Glomerular endothelial cell (primary cell): Measurements from ENCODE around the gene ZMYND8. TPM values are rescaled to one million over a fixed set of nuclear protein-coding genes. Genes with fewer than 3 reads are reported as not detected.
A peak's percentile ranks its signal among the peaks of the same experiment; 100 is the strongest.
"Not testable (repeated sequence)": the region's sequence is repeated elsewhere in the genome, so short reads cannot be mapped to it uniquely, and the experiment has no call there.

Source experiments
- DNase-seq: peaks from one replicate; pipeline ENCODE4 v3.0.0-alpha.2; 2011; ENCODE audit warnings: low read depth, low spot score; ENCODE audit errors: extremely low read depth
- total RNA-seq: library from RNA; depleted of rRNA; stranded (reverse); fragments of >200 nt; gene quantifications from 2 replicates; pipeline ENCODE4 v1.2.3, GENCODE V29; 2015

The ZMYND8 gene
- total RNA-seq, 1 donor from 2014 or later: 44.0 TPM

GRCh38 chr20:47290666-47291430, 65.7 kb downstream of the ZMYND8 start:
- no peak for DNase-seq

DNA sequence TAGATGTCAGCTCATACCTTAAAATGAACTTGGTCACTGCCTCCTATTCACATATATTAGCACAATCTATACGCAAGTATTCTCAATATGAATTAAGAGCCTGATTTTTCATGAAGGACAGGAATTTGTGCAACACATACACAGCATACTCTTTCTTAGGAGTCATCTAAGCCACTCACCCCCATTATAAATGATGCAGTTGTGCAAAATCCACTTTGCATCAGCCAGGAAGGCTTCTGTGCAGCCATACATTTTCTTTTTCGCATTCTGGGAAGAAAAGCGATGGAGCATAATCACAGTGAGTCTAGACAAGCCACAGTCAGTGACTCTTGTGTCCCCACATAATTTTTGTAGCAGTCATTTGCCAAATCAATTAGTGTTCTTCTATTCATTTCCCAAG, 66.5 kb downstream of the ZMYND8 start:
- no peak for DNase-seq

DNA sequence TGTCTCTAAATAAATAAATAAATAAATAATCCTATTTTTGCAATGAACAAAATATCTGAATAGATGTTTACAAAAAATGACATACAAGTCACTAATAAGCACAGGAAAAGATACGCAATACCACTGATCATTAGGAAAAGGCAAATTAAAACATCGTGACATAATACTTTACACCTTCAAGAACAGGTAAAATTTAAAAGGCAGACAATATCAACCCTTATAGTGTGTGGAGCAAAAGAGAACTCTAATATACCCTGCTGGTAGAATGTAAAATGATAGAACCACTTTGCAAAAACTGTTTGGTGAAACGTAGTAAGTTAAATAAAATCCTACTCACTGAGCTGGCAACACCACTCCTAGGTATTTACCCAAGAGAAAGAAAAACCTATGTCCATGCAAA, 67.4 kb downstream of the ZMYND8 start:
- DNase-seq: no peak

DNA sequence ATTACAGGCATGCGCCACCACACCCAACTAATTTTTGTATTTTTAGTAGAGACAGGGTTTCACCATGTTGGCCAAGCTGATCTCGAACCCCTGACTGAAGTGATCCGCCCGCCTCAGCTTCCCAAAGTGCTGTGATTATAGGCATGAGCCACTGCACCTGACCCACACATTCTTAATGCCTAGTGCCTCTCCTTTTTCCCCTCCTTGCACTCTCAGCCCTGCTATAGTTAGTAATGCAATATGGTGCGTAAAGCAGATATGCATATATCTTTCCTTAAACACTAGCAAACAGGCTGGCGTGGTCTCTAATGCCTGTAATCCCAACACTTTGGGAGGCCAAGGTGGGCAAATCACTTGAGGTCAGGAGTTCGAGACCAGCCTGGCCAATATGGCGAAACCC, 68.0 kb downstream of the ZMYND8 start:
- DNase-seq: not testable (repeated sequence)

DNA sequence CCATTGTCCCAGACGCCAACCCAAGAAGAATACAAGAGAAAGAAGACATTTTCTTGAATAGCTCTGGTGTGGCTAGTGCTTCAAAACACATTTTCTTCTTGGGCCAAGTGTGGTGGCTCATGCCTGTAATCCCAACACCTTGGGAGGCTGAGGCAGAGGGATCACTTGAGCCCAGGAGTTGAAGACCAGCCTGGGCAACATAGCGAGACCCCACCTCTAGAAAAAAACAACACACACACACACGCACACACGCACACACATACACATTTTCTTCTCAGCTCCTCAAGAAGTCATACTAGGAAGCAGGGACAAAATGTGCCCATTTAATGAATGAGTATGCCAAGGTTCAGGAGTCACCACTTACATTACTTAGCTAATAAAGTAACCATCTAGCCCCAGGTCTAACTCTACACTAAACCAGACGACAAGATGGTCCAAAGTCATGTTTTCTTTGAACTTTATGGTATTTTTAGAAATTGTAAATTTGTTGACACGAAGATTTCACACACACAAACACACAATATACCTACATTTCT, 68.8 kb downstream of the ZMYND8 start:
- DNase-seq: no peak

GRCh38 chr20:47286681-47287080, 69.8 kb downstream of the ZMYND8 start:
- DNase-seq: no peak

DNA sequence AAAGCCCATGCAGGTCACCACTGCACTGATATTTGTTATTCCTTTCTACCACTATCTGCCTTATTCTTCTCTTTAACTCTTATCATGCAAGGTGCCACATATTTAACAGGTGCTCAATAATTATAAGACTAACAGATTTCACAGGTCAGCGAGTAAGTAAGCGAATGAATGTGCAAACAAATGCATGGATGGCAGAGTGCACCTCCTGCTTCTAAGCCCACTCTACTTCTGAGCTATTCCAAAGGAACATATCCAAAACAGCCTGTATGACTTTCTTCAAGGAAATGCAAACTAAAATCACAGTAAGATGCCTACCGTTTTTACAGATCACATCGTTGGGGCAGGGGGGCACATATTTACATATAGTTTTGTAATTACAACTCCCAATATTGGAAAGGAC, 71.3 kb downstream of the ZMYND8 start:
- no peak for DNase-seq

DNA sequence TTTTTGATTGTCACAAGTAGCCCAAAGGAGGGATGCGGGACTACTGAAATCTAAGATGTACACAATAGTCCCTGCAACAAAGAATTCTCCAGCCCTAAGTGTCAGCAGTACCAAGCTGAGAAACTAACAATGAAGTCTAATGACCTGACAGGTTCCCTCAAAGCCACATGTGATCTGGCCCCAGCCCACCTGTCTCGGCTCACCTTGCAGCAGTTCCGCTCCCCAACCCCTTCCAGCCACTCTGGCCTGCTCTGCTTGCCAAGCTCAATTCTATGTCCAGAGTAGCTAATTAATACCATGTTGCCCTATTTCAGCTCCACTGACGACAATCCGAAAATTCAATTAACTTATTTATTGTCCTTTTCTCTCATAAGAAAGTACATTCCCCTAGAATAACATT, 72.1 kb downstream of the ZMYND8 start:
- DNase-seq: no peak

DNA sequence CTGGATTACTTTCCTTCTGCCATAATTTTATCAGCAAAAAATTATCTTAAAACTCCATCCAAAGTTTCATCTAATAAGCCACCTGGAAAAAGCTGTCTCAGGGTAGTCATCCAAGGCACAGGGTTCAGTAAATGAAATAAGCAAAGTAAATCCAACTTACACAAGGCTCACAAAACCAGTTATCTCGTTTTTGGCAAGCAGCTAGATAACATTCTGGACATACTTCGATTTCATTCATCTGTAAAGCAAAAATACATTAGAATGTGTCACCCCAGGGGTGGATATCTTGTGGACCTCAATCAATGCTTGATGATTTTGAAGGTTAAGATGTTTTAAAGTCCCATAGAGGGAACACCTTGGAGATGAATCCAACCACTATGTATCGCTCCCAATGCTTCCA, 73.1 kb downstream of the ZMYND8 start:
- DNase-seq: no peak

- DNase-seq: no peak
Observed at GRCh38 chr20:47282864-47283263, 73.6 kb downstream of the ZMYND8 start.

- DNase-seq: no peak
Observed at GRCh38 chr20:47281376-47281775, 75.1 kb downstream of the ZMYND8 start.

GRCh38 chr20:47280668-47281067, 75.8 kb downstream of the ZMYND8 start:
- DNase-seq: no peak

GRCh38 chr20:47280228-47280627, 76.3 kb downstream of the ZMYND8 start:
- DNase-seq: no peak

DNA sequence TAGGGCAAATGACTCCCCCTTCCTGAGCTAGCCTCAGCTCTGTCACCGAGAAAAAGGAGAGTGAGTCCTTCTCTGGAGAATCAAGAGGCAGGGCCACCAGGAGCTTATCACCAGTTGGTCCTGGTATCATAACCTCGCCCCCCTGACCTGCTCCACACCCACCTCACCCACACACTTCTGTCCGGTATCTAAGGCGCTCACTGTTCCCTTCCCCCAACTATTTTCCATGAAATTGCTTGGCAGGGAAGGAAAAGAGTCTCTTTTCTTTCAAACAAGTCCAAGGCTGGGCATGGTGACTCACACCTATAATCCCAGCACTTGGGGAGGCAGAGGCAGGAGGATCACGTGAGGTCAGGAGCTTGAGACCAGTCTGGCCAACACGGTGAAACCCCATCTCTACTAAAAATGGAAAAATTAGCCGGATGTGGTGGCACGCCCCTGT, 77.6 kb downstream of the ZMYND8 start:
- DNase-seq: no peak

DNA sequence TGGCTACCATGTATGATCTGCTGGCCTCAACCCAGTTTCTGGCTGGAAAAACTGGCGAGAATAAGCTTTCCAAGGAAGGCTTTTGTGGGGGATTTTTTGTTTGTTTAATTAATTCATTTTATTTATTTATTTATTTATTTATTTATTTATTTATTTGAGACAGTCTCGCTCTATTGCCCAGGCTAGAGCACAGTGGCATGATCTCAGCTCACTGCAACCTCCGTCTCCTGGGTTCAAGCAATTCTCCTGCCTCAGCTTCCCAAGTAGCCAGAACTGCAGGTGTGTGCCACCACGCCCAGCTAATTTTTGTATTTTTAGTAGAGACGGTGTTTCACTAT, 79.0 kb downstream of the ZMYND8 start:
- DNase-seq: not testable (repeated sequence)

GRCh38 chr20:47276851-47277534, 79.5 kb downstream of the ZMYND8 start:
- DNase-seq: no peak

DNA sequence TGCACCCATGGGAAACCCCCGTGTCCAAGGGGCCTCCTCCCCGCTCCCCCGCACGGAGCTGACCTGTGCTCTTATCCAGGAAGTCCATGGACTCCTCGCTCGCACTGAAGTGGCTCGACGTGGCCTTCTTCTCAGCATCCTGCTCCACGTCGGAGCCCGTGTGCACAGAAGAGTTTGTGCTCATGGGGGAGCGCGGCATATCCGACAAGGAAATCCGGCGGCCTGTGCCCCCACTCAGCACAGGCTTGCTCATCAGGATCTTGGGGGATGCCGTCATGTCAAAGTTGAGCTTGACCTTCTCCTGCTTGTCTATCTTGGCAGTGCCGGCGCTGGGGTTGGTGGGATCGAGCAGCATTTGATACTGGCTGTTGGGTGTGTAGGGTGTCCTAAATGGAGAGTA, 80.2 kb downstream of the ZMYND8 start:
- DNase-seq: no peak

DNA sequence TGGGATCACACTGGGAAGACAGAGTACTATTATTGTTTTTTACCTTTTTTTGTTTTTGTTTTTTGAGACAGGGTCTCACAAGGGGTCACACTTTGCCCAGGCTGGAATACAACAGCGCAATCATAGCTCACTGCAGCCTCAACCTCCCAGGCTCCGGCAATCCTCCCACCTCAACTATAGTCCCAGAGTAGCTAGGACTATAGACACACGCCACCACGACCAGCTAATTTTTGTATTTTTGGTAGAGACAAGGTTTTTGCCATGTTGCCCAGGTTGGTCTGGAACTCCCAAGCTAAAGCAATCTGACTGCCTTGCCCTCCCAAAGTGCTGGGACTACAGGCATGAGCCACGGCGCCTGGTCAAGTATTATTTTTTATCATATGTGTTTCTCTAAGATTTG, 81.0 kb downstream of the ZMYND8 start:
- no peak for DNase-seq

GRCh38 chr20:47274401-47275108, 81.9 kb downstream of the ZMYND8 start:
- DNase-seq: peak; percentile 73

- DNase-seq: no peak
Observed at GRCh38 chr20:47273591-47274235, 82.8 kb downstream of the ZMYND8 start.
